ENCODE measurements around the gene MRPL22.
"Not testable (repeated sequence)": the region's sequence is repeated elsewhere in the genome, so short reads cannot be mapped to it uniquely, and the experiment has no call there.

MRPL22 gene

DNA sequence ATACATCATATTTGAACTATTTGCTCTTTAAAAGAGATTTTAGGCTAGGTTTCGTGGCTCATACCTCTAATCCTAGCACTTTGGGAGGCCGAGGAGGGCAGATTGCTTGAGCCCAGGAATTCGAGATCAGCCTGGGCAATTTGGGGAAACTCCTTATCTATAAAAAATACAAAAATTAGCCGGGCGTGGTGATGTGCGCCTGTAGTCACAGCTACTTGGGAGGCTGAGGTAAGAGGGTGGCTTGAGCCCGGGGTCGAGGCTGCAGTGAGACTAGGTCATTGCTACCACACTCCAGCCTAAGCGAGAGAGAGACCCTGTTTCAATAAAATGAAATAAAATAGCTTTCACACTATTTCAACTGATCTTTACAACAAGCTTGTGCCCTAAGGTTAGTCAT lies 500 bp upstream of the MRPL22 start:
- DNase-seq (ENCODE audit: low spot score): no peak

GRCh38 chr5:154943527-154943926 lies 2.7 kb downstream of the MRPL22 start:
- no peak for DNase-seq (ENCODE audit: low spot score)

GRCh38 chr5:154944716-154945115 lies 3.8 kb downstream of the MRPL22 start:
- no peak for DNase-seq (ENCODE audit: low spot score)

DNA sequence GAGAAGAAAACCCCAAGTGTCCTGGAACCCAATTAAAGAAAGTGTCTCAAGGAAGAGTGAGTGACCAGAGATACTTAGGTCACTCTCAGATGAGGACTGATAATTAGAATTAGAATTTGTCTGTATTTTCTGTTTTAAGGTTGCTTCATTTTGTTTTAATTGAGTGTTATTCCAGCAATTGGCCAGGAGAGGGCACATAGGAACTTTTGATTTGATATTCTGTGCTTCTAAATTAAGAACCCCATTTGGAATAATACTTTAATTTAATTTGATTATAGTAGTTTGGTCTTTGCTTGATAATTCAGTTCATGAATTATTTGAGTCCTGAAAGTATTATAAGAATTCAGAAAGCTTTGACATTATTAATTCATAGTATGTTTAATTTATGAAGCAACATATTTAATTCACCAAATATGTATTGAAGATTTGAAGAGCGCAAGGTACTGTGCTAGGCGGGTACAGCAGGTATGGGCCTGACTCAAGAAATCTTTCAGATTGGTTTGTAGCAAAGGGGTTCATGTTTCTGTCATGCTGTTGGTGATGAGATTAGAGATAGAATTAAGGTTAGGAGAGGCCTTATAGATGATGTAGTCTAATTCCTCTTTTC lies 4.9 kb downstream of the MRPL22 start:
- peak; percentile 20 for DNase-seq (ENCODE audit: low spot score)

DNA sequence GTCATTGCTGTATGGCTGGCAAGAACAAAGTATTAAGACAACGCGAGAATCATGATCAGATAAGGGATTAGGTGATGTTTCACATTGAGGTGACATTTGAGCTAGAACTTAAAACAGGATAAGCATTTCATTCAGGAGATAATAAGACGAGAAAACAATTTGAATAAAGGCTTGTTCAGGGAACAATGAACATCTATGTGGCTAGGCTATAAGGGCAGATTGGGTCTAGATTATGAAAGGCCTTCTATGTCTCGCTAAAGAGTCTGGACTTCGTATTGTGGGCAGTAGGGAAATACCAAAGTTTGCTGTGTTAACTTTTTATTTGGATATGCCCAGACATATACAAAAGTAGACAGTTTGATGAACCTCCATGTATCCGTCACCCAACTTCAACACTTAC lies 6.9 kb downstream of the MRPL22 start:
- no peak for DNase-seq (ENCODE audit: low spot score)

DNA sequence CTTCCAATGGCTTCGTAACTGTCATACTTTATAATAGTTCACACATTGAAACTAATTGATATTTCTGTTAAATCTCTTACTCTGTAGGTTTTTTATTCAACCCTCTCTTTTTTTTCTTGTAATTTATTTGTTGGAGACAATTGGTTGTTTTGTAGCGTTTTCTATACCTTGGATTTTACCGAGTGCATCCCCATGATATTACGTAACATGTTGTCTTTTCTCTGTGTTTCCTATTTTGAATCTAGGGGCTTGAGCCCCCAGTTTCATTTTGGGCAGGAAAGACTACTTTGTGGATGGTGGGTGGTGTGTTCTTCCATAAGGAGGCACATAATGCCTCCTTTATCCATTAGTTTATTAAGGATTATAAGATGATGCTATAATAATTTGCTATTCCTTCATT lies 7.4 kb downstream of the MRPL22 start:
- no peak for DNase-seq (ENCODE audit: low spot score)

DNA sequence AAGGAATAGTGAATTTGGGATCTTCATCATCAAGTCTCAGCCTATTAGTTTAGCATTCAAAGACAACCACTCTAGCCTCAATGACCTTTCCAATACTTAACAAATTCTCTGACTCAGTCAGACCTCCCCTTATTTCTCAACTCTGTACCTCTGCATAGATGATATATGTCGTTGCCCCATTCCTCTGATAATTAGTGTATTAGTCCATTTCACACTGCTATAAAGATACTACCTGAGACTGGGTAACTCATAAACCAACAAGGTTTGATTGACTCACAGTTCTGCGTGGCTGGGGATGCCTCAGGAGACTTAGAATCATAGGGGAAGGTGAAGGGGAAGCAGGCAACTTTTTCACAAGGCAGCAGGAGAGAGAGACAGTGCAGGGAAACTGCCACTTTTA lies 8.9 kb downstream of the MRPL22 start:
- no peak for DNase-seq (ENCODE audit: low spot score)

DNA sequence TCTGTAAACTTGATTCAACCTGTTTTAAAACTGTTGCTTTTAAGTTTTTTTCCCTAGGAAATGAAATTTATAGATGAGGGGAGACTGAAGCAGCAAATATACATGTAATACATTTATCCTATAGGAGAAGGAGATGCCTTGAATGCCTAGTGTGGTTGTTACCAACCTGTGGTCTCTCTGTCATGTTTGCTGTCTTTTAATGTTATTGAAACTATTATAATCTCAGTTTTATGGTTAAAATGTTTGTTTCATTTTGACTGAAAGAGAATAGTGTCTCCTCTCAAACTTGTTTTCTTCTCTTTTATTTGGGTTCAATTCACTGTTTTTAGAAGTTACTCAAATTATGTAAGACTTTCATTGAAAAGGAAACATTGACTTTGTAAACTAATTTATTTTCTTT lies 15.8 kb downstream of the MRPL22 start:
- no peak for DNase-seq (ENCODE audit: low spot score)

DNA sequence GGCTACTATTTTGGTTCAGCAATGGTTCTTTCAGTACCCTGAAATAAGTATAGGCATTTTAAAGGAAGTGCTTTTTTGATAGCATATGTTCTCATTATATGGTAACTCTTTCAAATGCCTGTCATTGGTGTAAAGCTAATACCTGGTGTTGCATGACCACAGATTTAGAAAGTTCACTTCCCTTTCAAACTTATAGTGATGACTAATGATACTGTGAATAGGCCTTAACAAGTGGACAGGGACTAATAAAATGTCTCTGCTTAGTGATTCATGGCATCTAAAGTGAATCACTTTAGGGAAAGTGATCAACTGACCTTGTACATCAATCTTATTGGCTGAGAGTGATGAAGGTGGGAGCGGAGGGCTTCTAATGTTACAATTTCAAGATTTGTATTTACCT lies 21.6 kb downstream of the MRPL22 start:
- DNase-seq (ENCODE audit: low spot score): no peak

DNA sequence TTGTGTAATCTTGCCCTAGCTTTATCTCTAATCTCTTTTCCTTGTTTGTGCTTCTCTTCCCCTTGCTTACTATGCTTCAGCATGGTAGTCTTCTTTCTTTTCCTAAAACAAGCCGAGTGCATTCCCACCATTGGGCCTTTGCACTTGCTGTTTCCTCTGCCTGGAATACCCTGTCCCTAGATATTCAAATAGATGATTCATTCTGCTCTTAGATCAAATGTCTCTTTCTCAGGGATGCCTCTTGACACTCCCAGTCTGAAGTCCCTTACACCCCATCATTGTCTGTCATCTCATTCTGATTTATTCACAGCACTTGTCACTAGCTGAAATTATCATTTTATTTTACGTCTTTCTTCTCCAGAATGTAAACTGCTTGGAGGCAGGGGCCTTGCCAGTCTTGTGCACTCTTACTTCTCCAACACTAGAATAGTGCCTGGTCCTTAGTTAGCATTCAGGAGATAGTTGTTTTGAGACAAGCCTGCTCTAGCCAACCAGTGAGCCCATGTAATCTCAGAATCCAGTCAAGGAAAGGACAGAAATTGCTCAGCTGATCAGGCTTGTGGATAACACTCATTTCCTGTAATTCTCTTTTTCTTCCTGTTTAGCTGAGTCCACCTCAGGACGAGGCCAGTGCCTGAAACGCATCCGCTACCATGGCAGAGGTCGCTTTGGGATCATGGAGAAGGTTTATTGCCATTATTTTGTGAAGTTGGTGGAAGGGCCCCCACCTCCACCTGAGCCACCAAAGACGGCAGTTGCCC lies 25.4 kb downstream of the MRPL22 start:
- no peak for DNase-seq (ENCODE audit: low spot score)

DNA sequence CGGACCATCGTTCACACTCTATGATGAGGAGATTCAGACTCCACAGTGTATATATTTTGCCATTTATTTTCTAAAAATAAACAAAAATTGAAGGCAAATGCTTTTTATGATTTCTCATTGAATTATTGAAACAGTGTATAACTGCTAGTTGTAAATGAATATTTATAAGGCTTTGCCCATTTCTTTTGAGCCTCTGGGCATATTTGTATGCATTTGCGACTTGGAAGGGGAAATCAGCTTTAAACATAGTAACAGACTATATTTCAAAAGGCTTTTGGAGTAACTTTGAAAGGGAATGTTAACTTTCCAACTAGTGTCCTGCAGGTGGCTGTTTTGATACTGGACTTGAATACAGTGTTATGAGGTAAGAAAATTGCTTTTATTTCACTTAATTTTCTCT lies 26.0 kb downstream of the MRPL22 start:
- DNase-seq (ENCODE audit: low spot score): no peak

- no peak for DNase-seq (ENCODE audit: low spot score)
These were observed 26.6 kb downstream of the MRPL22 start for GRCh38 chr5:154967421-154968024.

DNA sequence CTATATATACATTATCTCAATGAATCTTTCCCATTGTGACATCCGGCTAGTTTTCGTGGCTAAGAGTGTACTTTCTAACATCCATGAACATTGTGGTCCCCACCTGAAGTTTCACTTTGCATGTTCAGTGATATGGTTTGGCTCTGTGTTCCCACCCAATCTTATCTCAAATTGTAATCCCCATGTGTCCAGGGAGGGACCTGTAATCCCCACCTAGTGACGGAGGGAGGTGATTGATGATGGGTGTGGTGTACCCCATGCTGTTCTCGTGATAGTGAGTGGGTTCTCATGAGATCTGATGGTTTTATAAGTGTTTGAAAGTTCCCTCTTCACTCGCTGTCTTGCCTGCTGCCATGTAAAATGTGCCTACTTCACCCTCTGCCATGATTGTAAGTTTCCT lies 28.1 kb downstream of the MRPL22 start:
- no peak for DNase-seq (ENCODE audit: low spot score)

DNA sequence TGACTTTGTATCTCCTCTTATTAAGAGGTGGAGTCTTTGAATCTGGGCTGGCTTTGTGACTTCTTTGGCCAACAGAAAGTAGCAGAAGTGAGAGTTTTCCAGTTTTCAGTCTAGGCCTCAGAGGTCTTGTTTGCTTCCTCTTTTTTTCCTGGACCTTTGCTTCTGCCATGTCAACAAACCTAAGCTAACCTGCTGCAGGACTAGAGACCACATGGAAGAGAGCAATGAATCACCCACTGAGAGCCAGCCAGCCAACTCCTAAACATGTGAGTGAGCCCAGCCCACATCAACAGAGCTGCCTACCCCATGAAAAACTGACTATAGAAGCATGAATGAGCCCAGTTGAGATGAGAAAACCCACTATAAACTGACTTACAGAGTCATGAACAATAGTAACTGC lies 29.9 kb downstream of the MRPL22 start:
- no peak for DNase-seq (ENCODE audit: low spot score)

DNA sequence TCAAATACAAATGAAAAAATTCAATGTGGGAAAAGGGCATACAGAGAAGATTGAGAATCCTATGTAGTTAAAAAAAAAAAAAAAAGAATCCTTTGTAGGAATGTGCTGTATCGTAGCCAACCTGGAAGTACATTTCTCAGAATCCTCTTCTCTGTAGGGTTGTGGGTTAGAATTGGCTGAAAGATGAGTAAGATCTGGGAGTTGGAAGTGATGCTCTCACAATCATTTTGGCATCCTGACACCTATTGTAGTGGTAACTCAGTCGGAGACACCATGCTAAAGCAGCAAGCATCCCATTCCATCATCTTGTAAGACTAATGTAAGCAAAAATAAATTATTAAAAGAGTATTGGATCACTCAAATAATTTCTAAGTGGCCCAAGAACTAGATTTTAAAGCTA lies 30.6 kb downstream of the MRPL22 start:
- DNase-seq (ENCODE audit: low spot score): no peak

DNA sequence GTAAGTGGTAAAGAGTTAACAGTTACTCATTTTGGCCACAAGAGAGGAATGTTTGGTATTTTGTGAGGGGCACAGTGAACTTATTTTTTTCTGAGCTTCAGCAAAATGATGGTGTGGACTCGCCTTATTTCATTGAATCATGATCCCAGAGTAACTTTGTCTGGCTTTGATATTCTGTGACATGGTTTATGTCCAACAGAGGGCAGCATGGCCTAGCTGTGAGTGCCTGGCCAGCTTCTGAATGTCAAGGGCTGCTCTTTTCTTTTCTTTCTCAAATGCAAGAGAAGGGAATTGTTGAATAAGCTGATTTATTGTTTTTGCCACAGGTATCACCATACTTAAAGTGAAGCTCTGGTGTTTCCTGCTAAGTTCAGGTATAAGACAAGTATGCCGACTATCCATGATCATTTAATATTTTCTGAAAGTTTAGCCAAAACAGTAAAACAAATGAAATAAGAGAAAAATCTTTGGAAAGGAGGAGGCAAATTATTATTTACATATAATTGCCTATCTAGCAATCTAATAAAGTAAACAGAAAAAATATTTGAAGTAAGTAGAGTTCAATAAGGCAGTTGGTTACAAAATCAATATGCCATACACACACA lies 31.7 kb downstream of the MRPL22 start:
- DNase-seq (ENCODE audit: low spot score): peak; percentile 40

DNA sequence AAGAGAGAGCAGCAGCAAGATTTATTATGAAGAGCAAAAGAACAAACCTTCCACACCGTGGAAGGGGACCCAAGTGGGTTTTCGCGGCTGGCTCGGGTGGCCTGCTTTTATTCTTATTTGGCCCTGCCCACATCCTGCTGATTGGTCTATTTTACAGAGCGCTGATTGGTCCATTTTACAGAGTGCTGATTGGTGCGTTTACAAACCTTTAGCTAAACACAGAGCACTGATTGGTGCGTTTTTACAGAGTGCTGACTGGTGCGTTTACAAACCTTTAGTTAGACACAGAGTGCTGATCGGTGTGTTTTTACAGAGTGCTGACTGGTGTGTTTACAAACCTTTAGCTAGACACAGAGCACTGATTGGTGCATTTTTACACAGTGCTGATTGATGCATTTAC lies 35.2 kb downstream of the MRPL22 start:
- not testable (repeated sequence) for DNase-seq (ENCODE audit: low spot score)

GRCh38 chr5:154977409-154977808 lies 36.5 kb downstream of the MRPL22 start:
- no peak for DNase-seq (ENCODE audit: low spot score)

DNA sequence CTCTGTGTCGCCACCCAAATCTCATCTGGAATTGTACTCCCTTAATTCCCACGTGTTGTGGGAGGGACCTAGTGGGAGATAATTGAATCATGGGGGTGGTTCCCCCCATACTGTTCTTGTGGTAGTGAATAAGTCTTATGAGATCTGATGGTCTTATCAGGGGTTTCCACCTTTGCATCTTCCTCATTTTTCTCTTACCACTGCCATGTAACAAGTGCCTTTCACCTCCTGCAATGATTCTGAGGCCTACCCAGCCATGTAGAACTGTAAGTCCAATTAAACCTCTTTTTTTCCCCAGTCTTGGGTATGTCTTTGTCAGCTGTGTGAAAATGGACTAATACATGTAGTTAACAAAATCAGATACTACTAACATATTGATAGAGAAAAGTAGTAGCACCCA lies 37.4 kb downstream of the MRPL22 start:
- not testable (repeated sequence) for DNase-seq (ENCODE audit: low spot score)

GRCh38 chr5:154984946-154985516 lies 44.2 kb downstream of the MRPL22 start:
- no peak for DNase-seq (ENCODE audit: low spot score)

DNA sequence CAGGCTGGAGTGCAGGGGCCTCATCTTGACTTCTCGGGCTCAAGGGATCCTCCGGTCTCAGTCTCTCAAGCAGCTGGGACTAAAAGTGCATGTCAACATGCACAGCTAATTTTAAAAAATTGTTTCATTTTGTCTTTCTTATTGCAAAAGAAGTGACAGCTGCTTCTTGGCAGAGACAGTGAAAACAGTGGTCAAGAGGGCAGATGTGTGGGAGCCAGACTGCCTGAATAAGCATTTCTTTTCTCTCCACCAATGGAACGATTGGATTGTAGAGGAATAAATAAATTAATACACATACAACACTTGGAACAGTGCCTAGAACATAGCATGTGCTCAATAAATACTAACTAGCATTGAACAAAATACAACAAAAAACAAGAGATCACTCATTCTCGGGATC lies 45.3 kb downstream of the MRPL22 start:
- DNase-seq (ENCODE audit: low spot score): no peak

DNA sequence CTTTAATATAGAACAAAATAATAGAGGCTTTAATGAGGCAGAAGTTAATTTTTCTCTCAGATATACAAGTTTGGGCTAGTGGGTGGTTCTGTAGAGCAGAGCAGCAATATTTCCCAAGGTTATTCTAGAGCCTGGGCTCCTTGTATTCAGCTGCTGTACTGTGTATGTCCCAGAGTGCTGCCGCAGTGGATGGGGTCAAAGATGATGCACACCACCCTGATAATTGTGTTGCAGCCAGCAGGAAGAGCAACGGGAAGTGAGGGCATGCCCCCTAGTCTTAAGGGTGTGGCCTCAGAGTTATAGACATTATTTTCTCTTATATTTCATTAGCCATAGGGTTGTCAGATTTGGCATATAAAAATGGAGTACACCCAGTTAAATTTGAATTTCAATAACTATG lies 48.8 kb downstream of the MRPL22 start:
- no peak for DNase-seq (ENCODE audit: low spot score)
